NCI-H524 treated with DMSO at 0.1 percent for 48 hours (cell line): ENCODE data around the gene HVCN1.
"Not testable (repeated sequence)": the region's sequence is repeated elsewhere in the genome, so short reads cannot be mapped to it uniquely, and the experiment has no call there.

Experiments used
- DNase-seq: peaks from one replicate; lab custom pipeline; 2025; lab: John Stamatoyannopoulos, UW

HVCN1 gene

DNA sequence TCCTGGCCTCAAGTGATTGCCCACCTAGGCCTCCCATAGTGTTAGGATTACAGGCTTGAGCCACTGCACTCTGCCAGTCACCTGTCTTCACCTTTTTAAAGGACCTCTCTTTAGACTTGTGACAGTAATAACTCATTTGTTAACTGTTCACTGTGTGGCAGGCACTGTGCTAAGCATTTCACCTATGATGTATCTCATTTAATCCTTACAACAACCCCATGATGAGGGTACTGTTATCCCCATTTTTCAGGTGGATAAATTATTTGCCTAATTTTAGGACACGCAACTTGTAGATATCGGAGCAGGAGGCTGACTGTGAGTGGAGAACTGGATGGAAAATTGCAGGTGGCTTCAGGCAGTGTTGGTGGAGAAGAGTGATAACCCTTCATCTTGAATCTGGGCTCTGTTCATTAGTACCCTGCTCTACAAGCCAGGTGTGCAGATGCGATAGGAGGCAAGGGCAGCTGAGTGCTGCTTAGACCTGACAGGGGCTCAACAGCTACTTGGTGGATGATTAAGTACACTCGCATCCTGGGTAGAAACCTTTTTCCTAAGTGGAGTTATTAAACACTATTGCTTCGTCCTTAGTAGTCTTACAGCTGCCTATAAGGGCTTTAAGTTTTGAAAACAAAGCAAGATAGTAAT, 72.3 kb downstream of the HVCN1 start:
- no peak for DNase-seq

DNA sequence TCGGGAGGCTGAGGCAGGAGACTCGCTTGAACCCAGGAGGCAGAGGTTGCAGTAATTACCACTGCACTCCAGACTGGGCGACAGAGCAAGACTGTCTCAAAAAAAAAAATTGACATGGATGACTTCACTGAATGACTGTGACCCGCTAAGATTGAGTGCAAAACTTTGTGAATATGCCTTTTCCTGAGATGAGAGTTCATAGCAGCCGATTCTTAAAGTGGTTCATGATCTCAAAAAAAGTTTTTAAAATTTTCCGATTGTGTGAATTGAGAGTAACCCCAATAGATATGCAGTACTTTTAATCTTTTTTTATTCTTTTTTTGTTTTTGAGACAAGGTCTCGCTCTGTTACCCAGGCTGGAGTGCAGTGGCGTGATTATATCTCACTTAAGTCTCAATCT, 73.7 kb downstream of the HVCN1 start:
- no peak for DNase-seq

DNA sequence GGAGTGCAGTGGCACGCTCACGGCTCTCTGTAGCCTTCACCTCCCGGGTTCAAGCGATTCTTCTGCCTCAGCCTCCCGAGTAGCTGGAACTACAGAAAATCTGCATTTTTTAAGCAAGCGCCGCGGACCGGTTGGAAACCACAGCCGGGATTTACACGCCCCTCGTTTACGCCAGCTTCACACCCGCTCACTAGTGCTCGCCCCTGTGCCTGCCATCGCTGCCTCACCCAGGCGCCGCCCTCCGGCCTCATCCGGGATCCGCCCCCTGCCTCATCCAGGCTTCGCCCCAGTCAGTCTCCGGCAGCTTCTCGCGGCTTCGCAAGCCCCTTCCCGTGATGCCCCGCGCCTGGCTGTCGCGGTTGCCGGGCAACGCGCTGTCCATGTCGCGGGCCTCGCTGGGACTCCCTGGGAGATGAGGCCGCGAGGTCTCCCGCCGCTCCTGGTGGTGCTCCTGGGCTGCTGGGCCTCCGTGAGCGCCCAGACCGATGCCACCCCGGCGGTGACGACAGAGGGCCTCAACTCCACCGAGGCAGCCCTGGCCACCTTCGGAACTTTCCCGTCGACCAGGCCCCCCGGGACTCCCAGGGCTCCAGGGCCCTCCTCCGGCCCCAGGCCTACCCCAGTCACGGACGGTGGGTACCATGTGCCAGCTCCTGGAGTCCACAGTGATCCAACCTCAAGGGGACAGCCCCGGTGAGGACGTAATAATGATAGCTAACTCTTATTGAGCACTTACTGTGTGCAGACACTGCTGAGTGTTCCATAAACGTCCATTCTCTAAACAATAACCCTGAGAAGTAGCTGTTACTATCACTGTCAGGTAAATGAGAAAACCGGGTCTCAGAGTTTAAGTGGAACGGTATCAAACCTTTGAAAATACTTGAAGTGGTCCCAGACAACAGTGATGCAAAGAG, 74.9 kb downstream of the HVCN1 start, which contains the start of gene TCTN1:
Gene TCTN1, plus strand, starts transcription at position 359 of the 914 bp plus-strand sequence. Its CDS starts 54 bp downstream, at position 413.
- peak; percentile 73 for DNase-seq

DNA sequence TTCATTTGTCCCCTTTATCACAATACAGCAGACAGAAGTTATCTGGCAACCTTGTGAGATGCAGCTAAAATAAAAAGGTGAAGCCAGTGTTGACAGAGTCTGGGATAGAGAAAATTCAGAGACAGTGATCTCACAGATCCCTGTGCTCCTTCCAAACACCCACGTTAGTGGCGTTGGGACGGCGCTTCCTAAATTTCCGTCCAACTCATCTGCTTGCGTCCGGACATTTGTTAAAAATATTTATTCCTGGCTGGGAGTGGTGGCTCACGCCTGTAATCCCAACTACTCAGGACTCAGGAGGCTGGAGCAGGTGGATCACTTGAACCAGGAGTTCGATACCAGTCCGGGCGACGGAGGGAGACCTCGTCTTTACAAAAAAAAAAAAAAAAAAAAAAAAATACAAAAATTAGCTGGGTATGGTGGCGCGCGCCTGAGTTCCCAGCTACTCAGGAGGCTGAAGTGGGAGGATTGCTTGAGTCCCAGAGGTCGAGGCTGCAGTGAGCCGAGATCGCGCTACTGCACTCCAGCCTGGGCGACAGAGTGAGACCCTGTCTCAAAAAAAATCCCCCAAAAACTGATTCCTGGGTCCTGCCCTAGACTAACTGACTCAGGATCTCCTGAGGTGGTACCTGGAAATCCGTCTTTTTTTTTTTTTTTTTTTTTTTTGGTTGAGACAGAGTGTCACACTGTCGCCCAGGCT, 75.7 kb downstream of the HVCN1 start:
- DNase-seq: no peak

DNA sequence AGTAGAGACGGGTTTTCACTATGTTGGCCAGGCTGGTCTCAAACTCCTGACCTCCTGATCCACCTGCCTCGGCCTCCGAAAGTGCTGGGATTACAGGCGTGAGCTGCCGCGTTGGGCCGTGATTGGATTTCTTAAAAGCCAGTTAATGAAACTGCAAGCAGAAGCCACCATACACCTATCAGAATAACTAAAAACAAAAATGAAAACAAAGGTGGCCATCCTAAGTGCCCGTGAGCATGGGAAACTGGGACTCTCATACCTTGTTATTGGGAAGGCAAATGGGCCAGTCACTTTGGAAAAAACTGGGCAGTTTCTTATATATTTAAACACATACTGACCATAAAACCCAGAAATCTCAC, 82.7 kb downstream of the HVCN1 start:
- no peak for DNase-seq

DNA sequence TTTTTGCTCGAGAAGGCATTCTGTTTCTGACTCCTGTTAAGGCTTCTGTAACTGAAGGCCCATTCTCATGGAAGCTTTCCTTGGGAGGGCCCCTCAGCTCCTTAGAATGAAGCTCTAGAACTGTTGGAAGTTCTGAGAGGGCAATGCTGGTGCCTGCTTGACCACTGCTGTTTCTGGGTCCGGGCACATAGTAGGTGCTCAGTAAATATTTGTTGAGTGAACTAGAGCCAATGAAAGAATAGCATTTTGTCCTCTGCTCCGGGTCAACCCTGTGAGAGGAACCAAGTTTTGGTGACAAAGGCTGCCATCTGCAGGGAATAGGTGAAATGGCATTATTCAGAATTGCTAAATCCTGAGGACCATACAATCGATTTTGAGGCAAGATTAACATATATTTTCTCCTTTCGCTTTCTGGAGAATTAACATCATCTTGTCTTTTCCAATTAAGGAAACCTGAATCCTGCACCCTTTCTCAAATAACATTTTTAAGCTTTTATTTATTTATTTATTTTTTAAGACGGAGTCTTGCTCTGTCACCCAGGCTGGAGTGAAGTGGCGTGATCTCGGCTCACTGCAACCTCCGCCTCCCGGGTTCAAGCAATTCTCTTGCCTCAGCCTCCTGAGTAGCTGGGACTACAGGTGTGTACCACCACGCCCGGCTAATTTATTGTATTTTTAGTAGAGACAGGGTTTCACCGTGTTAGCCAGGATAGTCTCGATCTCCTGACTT, 86.7 kb downstream of the HVCN1 start:
- not testable (repeated sequence) for DNase-seq

DNA sequence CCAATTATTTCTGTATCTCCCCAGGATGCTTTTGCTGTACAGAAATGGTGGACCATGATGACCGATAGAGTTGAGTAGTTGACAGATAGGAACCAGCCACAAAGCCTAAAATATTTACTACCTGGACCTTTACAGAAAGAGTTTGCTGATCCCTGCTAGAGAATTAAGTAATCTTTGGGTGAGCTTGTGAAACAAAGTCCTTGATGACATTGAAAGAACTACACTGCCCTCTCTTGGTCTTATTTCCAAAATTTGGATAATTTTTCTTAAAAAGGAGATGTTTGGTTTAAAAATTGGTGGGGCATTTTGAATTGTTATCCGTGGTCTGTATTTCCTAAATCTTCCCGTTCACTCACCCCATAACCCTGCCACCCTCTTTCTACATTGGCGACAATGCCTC, 88.7 kb downstream of the HVCN1 start:
- DNase-seq: no peak

DNA sequence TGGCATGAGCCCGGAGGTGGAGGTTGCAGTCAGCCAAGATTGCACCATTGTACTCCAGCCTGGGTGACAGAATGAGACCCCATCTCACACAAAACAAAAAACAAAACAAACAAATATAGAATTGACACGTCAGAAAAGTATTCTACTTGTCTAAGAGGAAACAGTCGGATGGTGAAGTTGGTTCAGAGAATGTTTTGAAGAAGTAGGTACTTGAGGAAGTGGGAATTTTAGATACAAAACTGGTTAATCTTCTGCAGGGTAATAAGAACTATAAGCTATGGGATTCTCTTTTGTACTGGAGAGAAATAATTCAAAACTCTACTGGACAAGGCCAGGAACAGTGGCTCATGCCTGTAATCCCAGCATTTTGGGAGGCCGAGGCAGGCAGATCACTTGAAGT, 89.6 kb downstream of the HVCN1 start:
- DNase-seq: no peak
